HEK293T (cell line): ENCODE measurements around the gene TMEM254.

ENCODE experiments used
- CTCF ChIA-PET: fragments of 350-600 bp; formaldehyde crosslinking; extraction: SDS; loops from one replicate; lab custom pipeline; 2021; ENCODE audit warnings: antibody characterized with exemption, inconsistent platforms; lab: Yijun Ruan, JAX
- POLR2A ChIA-PET: fragments of 350-600 bp; formaldehyde crosslinking; extraction: SDS; loops from one replicate; lab custom pipeline; 2020; ENCODE audit warnings: antibody characterized with exemption, inconsistent platforms; lab: Yijun Ruan, JAX
- DNase-seq: peaks from one replicate; pipeline ENCODE4 v3.0.0; 2012; ENCODE audit warnings: mixed read lengths; ENCODE audit errors: extremely low spot score
- ARNT ChIP-seq: fragments of 450-650 bp; IDR thresholded peaks from 2 replicates; pipeline ENCODE4 v1.6.1; 2017; ENCODE audit warnings: mild to moderate bottlenecking
- BHLHE40 ChIP-seq: fragments of 450-650 bp; IDR thresholded peaks from 2 replicates; pipeline ENCODE4 v1.6.1; 2016; ENCODE audit warnings: mild to moderate bottlenecking, moderate library complexity, borderline replicate concordance
- CTBP1 ChIP-seq: fragments of 450-650 bp; IDR thresholded peaks from 2 replicates; pipeline ENCODE4 v1.6.1; 2016; ENCODE audit warnings: borderline replicate concordance
- ELF4 ChIP-seq: fragments of 450-650 bp; IDR thresholded peaks from 2 replicates; pipeline ENCODE4 v1.6.1; 2017; ENCODE audit warnings: antibody characterized with exemption
- FOXA1 ChIP-seq: fragments of 450-650 bp; IDR thresholded peaks from 2 replicates; pipeline ENCODE4 v1.6.1; 2016; ENCODE audit warnings: mild to moderate bottlenecking
- FOXK2 ChIP-seq: fragments of 450-650 bp; IDR thresholded peaks from 2 replicates; pipeline ENCODE4 v1.6.1; 2016; ENCODE audit warnings: mild to moderate bottlenecking
- FOXM1 ChIP-seq: fragments of 450-650 bp; IDR thresholded peaks from 2 replicates; pipeline ENCODE4 v1.6.1; 2017; ENCODE audit warnings: mild to moderate bottlenecking, borderline replicate concordance
- HDGF ChIP-seq: fragments of 450-650 bp; IDR thresholded peaks from 2 replicates; pipeline ENCODE4 v1.6.1; 2017; ENCODE audit warnings: antibody characterized with exemption, borderline replicate concordance
- L3MBTL2 ChIP-seq: fragments of 450-650 bp; conservative IDR thresholded peaks from 2 replicates; pipeline ENCODE4 v1.6.1; 2016; ENCODE audit warnings: mild to moderate bottlenecking
- LEF1 ChIP-seq: fragments of 450-650 bp; IDR thresholded peaks from 2 replicates; pipeline ENCODE4 v1.6.1; 2017; ENCODE audit warnings: mild to moderate bottlenecking, borderline replicate concordance
- NFRKB ChIP-seq: fragments of 450-650 bp; IDR thresholded peaks from 2 replicates; pipeline ENCODE4 v1.6.1; 2016; ENCODE audit warnings: mild to moderate bottlenecking, moderate library complexity
- SP1 ChIP-seq: fragments of 450-650 bp; IDR thresholded peaks from 2 replicates; pipeline ENCODE4 v1.6.1; 2017
- SUZ12 ChIP-seq: fragments of 450-650 bp; IDR thresholded peaks from 2 replicates; pipeline ENCODE4 v1.6.1; 2016; ENCODE audit warnings: mild to moderate bottlenecking
- TARDBP ChIP-seq: fragments of 450-650 bp; IDR thresholded peaks from 2 replicates; pipeline ENCODE4 v1.6.1; 2016
- ZNF384 ChIP-seq: fragments of 450-650 bp; IDR thresholded peaks from 2 replicates; pipeline ENCODE4 v1.6.1; 2016
- TF ChIP-seq, protein P1 (sequence below): fragments of 450-650 bp; IDR thresholded peaks from 2 replicates; pipeline ENCODE4 v1.6.1; 2016

TMEM254 gene

DNA sequence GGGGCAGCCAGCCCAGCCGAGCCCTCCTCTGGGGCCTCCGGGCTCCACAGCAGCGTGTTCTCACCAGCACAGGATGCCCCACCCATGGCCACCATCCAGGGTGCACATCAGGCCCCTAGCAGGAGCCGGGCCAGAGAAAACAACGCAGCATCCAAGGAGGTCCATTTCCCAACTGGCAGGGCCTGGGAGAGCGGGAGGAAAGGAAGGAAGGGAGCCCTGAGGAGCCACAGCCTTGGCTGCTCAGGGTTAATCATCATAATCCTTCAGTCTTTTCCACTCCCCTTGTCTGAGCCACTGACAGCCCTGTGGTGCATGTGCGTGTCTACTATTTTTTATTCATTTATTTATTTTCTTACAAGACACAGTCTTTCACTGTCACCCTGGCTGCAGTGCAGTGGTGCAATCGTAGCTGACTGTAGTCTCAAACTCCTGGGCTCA lies 57.7 kb downstream of the TMEM254 start:
- CTCF ChIA-PET = no interaction called here
- TF ChIP-seq SP1 (no peak), BHLHE40 (no peak), L3MBTL2 (no peak), TARDBP (no peak), ARNT (no peak), SUZ12 (no peak), ZNF384 (no peak), LEF1 (no peak), FOXM1 (no peak), FOXK2 (no peak), NFRKB (no peak), CTBP1 (no peak), FOXA1 (no peak), ELF4 (no peak)
- TF ChIP-seq, protein P1, sequence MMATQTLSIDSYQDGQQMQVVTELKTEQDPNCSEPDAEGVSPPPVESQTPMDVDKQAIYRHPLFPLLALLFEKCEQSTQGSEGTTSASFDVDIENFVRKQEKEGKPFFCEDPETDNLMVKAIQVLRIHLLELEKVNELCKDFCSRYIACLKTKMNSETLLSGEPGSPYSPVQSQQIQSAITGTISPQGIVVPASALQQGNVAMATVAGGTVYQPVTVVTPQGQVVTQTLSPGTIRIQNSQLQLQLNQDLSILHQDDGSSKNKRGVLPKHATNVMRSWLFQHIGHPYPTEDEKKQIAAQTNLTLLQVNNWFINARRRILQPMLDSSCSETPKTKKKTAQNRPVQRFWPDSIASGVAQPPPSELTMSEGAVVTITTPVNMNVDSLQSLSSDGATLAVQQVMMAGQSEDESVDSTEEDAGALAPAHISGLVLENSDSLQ = no peak
- POLR2A ChIA-PET = no interaction called here
- DNase-seq = no peak

DNA sequence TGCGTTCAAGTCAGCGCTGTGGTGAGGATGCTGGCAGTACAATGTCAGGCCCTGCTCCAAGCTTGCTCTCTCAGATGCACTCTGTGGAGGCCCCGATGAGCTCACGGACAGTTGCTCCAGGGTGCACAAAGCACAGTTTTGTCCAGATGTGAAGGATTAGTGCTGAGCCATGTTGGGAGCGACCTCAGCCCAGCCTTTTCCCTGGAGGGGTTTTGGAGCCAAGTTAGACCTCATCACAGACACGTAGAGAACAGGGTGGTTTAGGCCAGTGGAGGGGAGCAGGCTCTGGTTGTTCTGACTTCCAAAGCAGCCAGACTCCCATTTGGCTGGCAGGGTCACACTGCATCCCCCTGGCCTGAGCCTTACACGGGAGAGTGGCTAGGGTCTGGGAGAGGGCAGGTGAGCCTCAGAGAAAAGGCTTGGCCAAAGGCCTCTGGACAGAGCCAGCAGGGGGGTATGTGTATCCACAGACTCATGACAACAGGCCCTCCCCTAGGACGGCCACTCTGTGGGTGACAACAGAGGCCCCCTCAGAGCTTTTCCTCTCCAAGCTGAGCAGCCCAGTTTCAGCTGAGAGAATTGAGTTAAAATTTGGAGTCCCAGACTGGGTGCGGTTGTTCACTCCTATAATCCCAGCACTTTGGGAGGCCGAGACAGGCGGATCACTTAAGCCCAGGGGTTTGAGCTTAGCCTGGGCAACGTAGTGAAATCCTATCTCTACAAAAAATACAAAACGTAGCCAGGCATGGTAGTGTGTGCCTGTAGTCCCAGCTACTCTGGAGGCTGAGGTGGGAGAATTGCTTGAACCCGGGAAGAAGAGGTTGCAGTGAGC lies 58.8 kb downstream of the TMEM254 start:
- CTCF ChIA-PET = no interaction called here
- TF ChIP-seq FOXA1 = no peak
- no peak for TF ChIP-seq FOXM1
- no peak for TF ChIP-seq ELF4
- TF ChIP-seq CTBP1 = no peak
- no peak for TF ChIP-seq TARDBP
- TF ChIP-seq ARNT = no peak
- TF ChIP-seq BHLHE40 = no peak
- TF ChIP-seq NFRKB = no peak
- TF ChIP-seq HDGF = no peak
- TF ChIP-seq SUZ12 = no peak
- no peak for TF ChIP-seq ZNF384
- no peak for TF ChIP-seq FOXK2
- POLR2A ChIA-PET = no interaction called here
- DNase-seq = no peak

DNA sequence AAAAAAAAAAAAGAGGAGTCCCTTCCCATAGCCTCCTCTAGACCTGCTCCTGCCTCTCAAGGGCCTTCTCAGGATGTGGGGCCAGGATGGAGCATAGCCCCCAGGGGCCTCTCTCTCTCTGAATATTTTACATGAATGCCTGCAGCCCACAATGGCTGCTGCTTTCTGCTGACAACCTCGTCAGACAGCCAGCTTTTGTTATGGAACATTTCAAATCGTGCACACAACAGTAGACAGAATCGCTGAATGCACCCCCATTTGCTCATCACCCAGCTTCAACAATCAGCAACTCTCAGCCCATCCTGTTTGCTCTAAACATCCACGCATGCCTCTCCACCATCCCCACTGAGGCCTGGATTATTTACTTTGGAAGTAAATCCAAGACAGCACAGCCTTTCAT lies 59.5 kb downstream of the TMEM254 start:
- TF ChIP-seq FOXM1 (no peak), HDGF (no peak), SP1 (no peak), FOXK2 (no peak), LEF1 (no peak), FOXA1 (no peak), L3MBTL2 (no peak), CTBP1 (no peak), NFRKB (no peak), TARDBP (no peak), ELF4 (no peak), BHLHE40 (no peak), SUZ12 (no peak), ZNF384 (no peak), ARNT (no peak)
- TF ChIP-seq, protein P1 = no peak
- POLR2A ChIA-PET = no interaction called here
- no peak for DNase-seq
- CTCF ChIA-PET = no interaction called here

DNA sequence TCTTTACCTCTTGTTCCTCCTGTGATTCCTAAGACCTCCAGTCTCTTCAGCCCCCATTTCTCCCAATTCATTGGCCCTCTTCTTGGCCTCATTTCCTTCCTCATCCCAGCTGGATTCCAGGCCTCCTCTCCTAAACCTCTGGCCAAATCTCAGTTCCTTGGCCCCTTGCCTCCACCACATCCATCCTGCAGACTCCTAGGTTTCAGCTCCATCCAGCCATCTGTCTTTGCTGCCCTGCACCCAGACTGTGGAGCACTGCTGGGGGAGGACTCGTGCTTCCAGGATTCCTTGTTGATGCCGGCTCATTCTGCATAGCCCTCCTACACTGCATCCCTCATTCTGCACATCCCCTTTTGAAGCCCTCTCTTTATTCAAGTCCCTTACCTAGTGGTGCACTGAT lies 60.8 kb downstream of the TMEM254 start:
- TF ChIP-seq NFRKB (no peak), SUZ12 (no peak), LEF1 (no peak), TARDBP (no peak), FOXM1 (no peak), SP1 (no peak), ZNF384 (no peak), HDGF (no peak), BHLHE40 (no peak), CTBP1 (no peak), ELF4 (no peak), FOXA1 (no peak), FOXK2 (no peak)
- CTCF ChIA-PET = no interaction called here
- DNase-seq = no peak
- POLR2A ChIA-PET = interaction anchor here (1.5 kb wide), 1 partner anchor 60 kb away, joined by 3 read pairs; no protein-coding TSS in a partner anchor

DNA sequence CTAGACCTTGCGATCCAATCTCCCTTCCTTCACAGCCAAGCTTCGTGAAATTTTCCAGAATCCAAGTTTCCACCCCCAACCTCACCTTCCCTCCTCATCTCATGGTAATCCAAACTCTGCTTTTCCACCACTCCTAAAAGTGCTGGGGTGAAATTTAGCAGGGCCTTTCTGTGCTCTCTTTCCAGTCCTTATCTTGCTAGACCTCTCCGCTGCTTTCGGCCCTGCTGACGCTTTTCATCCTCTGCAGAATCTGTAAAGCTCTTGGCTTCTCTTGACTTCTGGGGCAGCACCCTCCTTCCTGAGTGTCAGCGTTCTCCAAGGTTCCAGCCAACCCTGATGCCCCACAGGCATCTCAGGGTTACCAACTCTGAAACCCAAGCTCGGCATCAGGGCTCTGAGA lies 61.8 kb downstream of the TMEM254 start:
- CTCF ChIA-PET = interaction anchor here (0.7 kb wide), 1 partner anchor 1393 kb away, joined by 3 read pairs; no protein-coding TSS in a partner anchor

More for the DNA sequence above, 61.8 kb downstream of the TMEM254 start:
- TF ChIP-seq SP1 (no peak), LEF1 (no peak), ELF4 (no peak), FOXM1 (no peak), SUZ12 (no peak), L3MBTL2 (no peak), FOXA1 (no peak), ZNF384 (no peak), ARNT (no peak), TARDBP (no peak), BHLHE40 (no peak), CTBP1 (no peak), FOXK2 (no peak), HDGF (no peak), NFRKB (no peak)
- TF ChIP-seq, protein P1 = no peak
- DNase-seq = no peak
- POLR2A ChIA-PET = interaction anchor here (1.5 kb wide), 1 partner anchor 61 kb away, joined by 3 read pairs; no protein-coding TSS in a partner anchor
